HuH-7.5 (cell line): ENCODE results near the gene SLC37A3.
"Not testable (repeated sequence)": the region's sequence is repeated elsewhere in the genome, so short reads cannot be mapped to it uniquely, and the experiment has no call there.

Experiments used
- DNase-seq: peaks from one replicate; pipeline ENCODE4 v3.0.0; 2011; ENCODE audit warnings: low spot score

The SLC37A3 gene

GRCh38 chr7:140397784-140398750 is at the start of gene SLC37A3:
Gene SLC37A3 (minus strand): TSS chr7:140398530. CDS start chr7:140382526, 16,004 bp downstream.
- DNase-seq = peak; percentile 90

GRCh38 chr7:140447841-140448240 is 49.5 kb upstream of the SLC37A3 start:
- no peak for DNase-seq

- DNase-seq = no peak
Measured at GRCh38 chr7:140446467-140446866, 48.1 kb upstream of the SLC37A3 start.

GRCh38 chr7:140441519-140441918 is 43.2 kb upstream of the SLC37A3 start:
- DNase-seq = no peak

- DNase-seq = no peak
Measured at GRCh38 chr7:140440593-140440992, 42.3 kb upstream of the SLC37A3 start.

- no peak for DNase-seq
Measured at GRCh38 chr7:140439359-140439758, 41.0 kb upstream of the SLC37A3 start.

GRCh38 chr7:140435252-140435895 is 37.0 kb upstream of the SLC37A3 start:
- DNase-seq = no peak

- DNase-seq = no peak
Measured at GRCh38 chr7:140433396-140433795, 35.1 kb upstream of the SLC37A3 start.

- no peak for DNase-seq
Measured at GRCh38 chr7:140426130-140426529, 27.8 kb upstream of the SLC37A3 start.

GRCh38 chr7:140425718-140426117 is 27.4 kb upstream of the SLC37A3 start:
- no peak for DNase-seq

GRCh38 chr7:140423501-140423900 is 25.2 kb upstream of the SLC37A3 start:
- DNase-seq = no peak

- DNase-seq = no peak
Measured at GRCh38 chr7:140421521-140421920, 23.2 kb upstream of the SLC37A3 start.

- DNase-seq = no peak
Measured at GRCh38 chr7:140418653-140419052, 20.3 kb upstream of the SLC37A3 start.

GRCh38 chr7:140418156-140418472 is 19.8 kb upstream of the SLC37A3 start:
- DNase-seq = not testable (repeated sequence)

- no peak for DNase-seq
Measured at GRCh38 chr7:140417456-140418155, 19.3 kb upstream of the SLC37A3 start.

GRCh38 chr7:140416560-140416959 is 18.2 kb upstream of the SLC37A3 start:
- DNase-seq = no peak

- not testable (repeated sequence) for DNase-seq
Measured at GRCh38 chr7:140415816-140416215, 17.5 kb upstream of the SLC37A3 start.

GRCh38 chr7:140415361-140415760 is 17.0 kb upstream of the SLC37A3 start:
- no peak for DNase-seq

GRCh38 chr7:140404565-140405065 is 6.3 kb upstream of the SLC37A3 start:
- DNase-seq = no peak

GRCh38 chr7:140403878-140404564 is 5.7 kb upstream of the SLC37A3 start, which contains the start of gene RAB19:
Gene RAB19 (plus strand): TSS chr7:140404058. CDS start chr7:140407647, 3,589 bp downstream.
- DNase-seq = no peak

GRCh38 chr7:140402178-140402835 is 4.0 kb upstream of the SLC37A3 start:
- no peak for DNase-seq
